Uterus (tissue), 2 donors: ENCODE data around the gene PTEN.
"Not testable (repeated sequence)": the region's sequence is repeated elsewhere in the genome, so short reads cannot be mapped to it uniquely, and the experiment has no call there.

Experiments used
- CTCF ChIP-seq, 4 experiments: fragments of 200-600 bp in 2 of 4; fragments of 450-650 bp in 2 of 4; sonication (generic) in 2 of 4; IDR thresholded peaks; one replicate each; pipeline ENCODE4 v1.5.1; 2016 to 2019; ENCODE audit warnings: antibody characterized with exemption in 4 of 4, mild to moderate bottlenecking in 2 of 4, moderate library complexity in 1 of 4
- POLR2A ChIP-seq, 2 donors: fragments of 450-650 bp; IDR thresholded peaks; one replicate each; pipeline ENCODE4 v1.6.1; 2016; ENCODE audit warnings: antibody characterized with exemption in 2 of 2, mild to moderate bottlenecking in 1 of 2, moderate library complexity in 1 of 2

- not testable (repeated sequence) for TF ChIP-seq CTCF, POLR2A (IDR thresholded peaks at IDR 0.05)
Measured at GRCh38 chr10:87903396-87903795, 40.0 kb downstream of the PTEN start.
